Measurements from ENCODE around the gene IGFBP5.
A peak's percentile ranks its signal among the peaks of the same experiment; 100 is the strongest.

Gene IGFBP5

GRCh38 chr2:216636551-216637450 is 58.5 kb downstream of the IGFBP5 start:
- DNase-seq: peak; percentile 41

- DNase-seq: peak; percentile 34
These were observed 59.4 kb downstream of the IGFBP5 start for GRCh38 chr2:216635701-216636550.

GRCh38 chr2:216635171-216635570 is 60.2 kb downstream of the IGFBP5 start:
- peak; percentile 45 for DNase-seq

GRCh38 chr2:216634370-216635148 is 60.8 kb downstream of the IGFBP5 start:
- peak; percentile 58 for DNase-seq

GRCh38 chr2:216633616-216634369 is 61.6 kb downstream of the IGFBP5 start:
- DNase-seq: peak; percentile 58

- DNase-seq: peak; percentile 93
These were observed 62.3 kb downstream of the IGFBP5 start, which contains the start of gene IGFBP2 for GRCh38 chr2:216632952-216633615. IGFBP2 (plus strand) TSS chr2:216633420; CDS start chr2:216633524, 104 bp downstream.

- peak; percentile 82 for DNase-seq
These were observed 62.9 kb downstream of the IGFBP5 start for GRCh38 chr2:216632346-216632951.

GRCh38 chr2:216629784-216630183 is 65.6 kb downstream of the IGFBP5 start:
- no peak for DNase-seq

GRCh38 chr2:216626875-216627245 is 68.5 kb downstream of the IGFBP5 start:
- DNase-seq: no peak

- DNase-seq: no peak
These were observed 69.0 kb downstream of the IGFBP5 start for GRCh38 chr2:216626168-216626874.

GRCh38 chr2:216624251-216624650 is 71.1 kb downstream of the IGFBP5 start:
- no peak for DNase-seq

- peak; percentile 87 for DNase-seq
These were observed 72.8 kb downstream of the IGFBP5 start for GRCh38 chr2:216622526-216622925.
